SK-N-SH treated with all-trans-retinoic acid at 6 μM for 48 hours (cell line): Measurements from ENCODE around the gene TBC1D4.

Experiments
- ATAC-seq: fragments of 200-7000 bp; cut with Tn5 transposase; 3 replicates; pipeline ENCODE4 v1.9.1; 2020; ENCODE audit warnings: mild to moderate bottlenecking, moderate library complexity
- ARNTL ChIP-seq: fragments of 450-650 bp; formaldehyde crosslinking; IDR thresholded peaks from 2 replicates; pipeline ENCODE4 v1.5.0; 2020; ENCODE audit warnings: low read depth, mild to moderate bottlenecking, moderate library complexity, borderline replicate concordance
- BACH2 ChIP-seq: fragments of 250-450 bp; sonication (Bioruptor Pico); IDR thresholded peaks from 2 replicates; pipeline ENCODE4 v1.9.0; 2021; ENCODE audit warnings: mild to moderate bottlenecking, borderline replicate concordance
- CREB5 ChIP-seq: fragments of 250-450 bp; sonication (Bioruptor Pico); IDR thresholded peaks from 2 replicates; pipeline ENCODE4 v1.5.1; 2020; ENCODE audit warnings: low read depth, mild to moderate bottlenecking, moderate library complexity
- CSDC2 ChIP-seq: fragments of 250-450 bp; sonication (Bioruptor Pico); IDR thresholded peaks from 2 replicates; pipeline ENCODE4 v1.5.0; 2020; ENCODE audit warnings: mild to moderate bottlenecking, moderate library complexity
- ESRRG ChIP-seq: fragments of 250-450 bp; sonication (Bioruptor Pico); IDR thresholded peaks from 2 replicates; pipeline ENCODE4 v1.6.1; 2021; ENCODE audit warnings: mild to moderate bottlenecking
- GLIS3 ChIP-seq: fragments of 250-450 bp; sonication (Bioruptor Pico); IDR thresholded peaks from 2 replicates; pipeline ENCODE4 v1.5.0; 2020; ENCODE audit warnings: mild to moderate bottlenecking, moderate library complexity
- ISL1 ChIP-seq: fragments of 250-450 bp; sonication (Bioruptor Pico); IDR thresholded peaks from 2 replicates; pipeline ENCODE4 v2.1.2; 2022; ENCODE audit warnings: mild to moderate bottlenecking, moderate library complexity
- OSR1 ChIP-seq: fragments of 250-450 bp; sonication (Bioruptor Pico); IDR thresholded peaks from 2 replicates; pipeline ENCODE4 v1.8.0; 2022; ENCODE audit warnings: moderate library complexity, mild to moderate bottlenecking, inconsistent platforms
- PATZ1 ChIP-seq: fragments of 250-450 bp; sonication (Bioruptor Pico); IDR thresholded peaks from 2 replicates; pipeline ENCODE4 v1.8.0; 2020; ENCODE audit warnings: mild to moderate bottlenecking, moderate library complexity, borderline replicate concordance
- POU6F1 ChIP-seq: fragments of 250-450 bp; sonication (Bioruptor Pico); IDR thresholded peaks from 2 replicates; pipeline ENCODE4 v1.8.0; 2021; ENCODE audit warnings: low read depth, mild to moderate bottlenecking, moderate library complexity, borderline replicate concordance
- PPARA ChIP-seq: fragments of 250-450 bp; sonication (Bioruptor Pico); IDR thresholded peaks from 2 replicates; pipeline ENCODE4 v1.5.0; 2020; ENCODE audit warnings: mild to moderate bottlenecking, borderline replicate concordance
- RARB ChIP-seq: fragments of 250-450 bp; sonication (Bioruptor Pico); IDR thresholded peaks from 2 replicates; pipeline ENCODE4 v1.8.0; 2021; ENCODE audit warnings: mild to moderate bottlenecking, moderate library complexity
- SNAI2 ChIP-seq: fragments of 250-450 bp; sonication (Bioruptor Pico); IDR thresholded peaks from 2 replicates; pipeline ENCODE4 v1.5.0; 2020; ENCODE audit warnings: mild to moderate bottlenecking, moderate library complexity
- TCF4 ChIP-seq: fragments of 250-450 bp; sonication (Bioruptor Pico); IDR thresholded peaks from 2 replicates; pipeline ENCODE4 v1.8.0; 2021; ENCODE audit warnings: mild to moderate bottlenecking, moderate library complexity, borderline replicate concordance
- TSHZ2 ChIP-seq: fragments of 250-450 bp; sonication (Bioruptor Pico); IDR thresholded peaks from 2 replicates; pipeline ENCODE4 v1.5.0; 2020; ENCODE audit warnings: mild to moderate bottlenecking, moderate library complexity
- ZC3H10 ChIP-seq: fragments of 250-450 bp; sonication (Bioruptor Pico); IDR thresholded peaks from 2 replicates; pipeline ENCODE4 v1.5.1; 2021; ENCODE audit warnings: mild to moderate bottlenecking, moderate library complexity
- ZFP3 ChIP-seq: fragments of 250-450 bp; sonication (Bioruptor Pico); IDR thresholded peaks from 2 replicates; pipeline ENCODE4 v1.5.0; 2020; ENCODE audit warnings: mild to moderate bottlenecking, moderate library complexity
- ZNF565 ChIP-seq: fragments of 450-650 bp; formaldehyde crosslinking; conservative IDR thresholded peaks from 2 replicates; pipeline ENCODE4 v1.5.0; 2020; ENCODE audit warnings: low read depth, mild to moderate bottlenecking, moderate library complexity
- ZNF8 ChIP-seq: fragments of 450-650 bp; formaldehyde crosslinking; IDR thresholded peaks from 2 replicates; pipeline ENCODE4 v1.5.0; 2020; ENCODE audit warnings: mild to moderate bottlenecking, moderate library complexity

The TBC1D4 gene

GRCh38 chr13:75432811-75433244 lies 49.1 kb downstream of the TBC1D4 start (continued):
- TF ChIP-seq POU6F1 (CRISPR knock-in tag) = no peak
- TF ChIP-seq SNAI2 (CRISPR knock-in tag) = no peak
- no peak for TF ChIP-seq GLIS3
- no peak for TF ChIP-seq PPARA

GRCh38 chr13:75432045-75432444 lies 49.9 kb downstream of the TBC1D4 start:
- TF ChIP-seq TSHZ2 (CRISPR knock-in tag) (no peak), ZC3H10 (CRISPR knock-in tag) (no peak), GLIS3 (no peak), CSDC2 (CRISPR knock-in tag) (no peak), PPARA (no peak), ZFP3 (CRISPR knock-in tag) (no peak)
- TF ChIP-seq, all 23 proteins: peak for 0

GRCh38 chr13:75430436-75431209 lies 51.3 kb downstream of the TBC1D4 start:
- TF ChIP-seq CREB5 (CRISPR knock-in tag) (no peak), OSR1 (CRISPR knock-in tag) (no peak), ZNF565 (CRISPR knock-in tag) (no peak), TCF4 (CRISPR knock-in tag) (no peak), ZFP3 (CRISPR knock-in tag) (no peak), PATZ1 (CRISPR knock-in tag) (no peak), RARB (CRISPR knock-in tag) (no peak), ARNTL (CRISPR knock-in tag) (no peak), ZC3H10 (CRISPR knock-in tag) (no peak), PPARA (no peak)
- ATAC-seq = no peak

More at GRCh38 chr13:75432045-75432444, 49.9 kb downstream of the TBC1D4 start:
- peak; percentile 26; the same call in 2 of the 3 replicates for ATAC-seq

GRCh38 chr13:75426421-75426820 lies 55.5 kb downstream of the TBC1D4 start:
- no peak for ATAC-seq
- no peak for TF ChIP-seq BACH2
- no peak for TF ChIP-seq RARB (CRISPR knock-in tag)
- TF ChIP-seq ISL1 (CRISPR knock-in tag) = no peak
- no peak for TF ChIP-seq TSHZ2 (CRISPR knock-in tag)
- TF ChIP-seq CREB5 (CRISPR knock-in tag) = no peak
- no peak for TF ChIP-seq POU6F1 (CRISPR knock-in tag)
- TF ChIP-seq ZFP3 (CRISPR knock-in tag) = no peak
- TF ChIP-seq GLIS3 = no peak
- no peak for TF ChIP-seq TCF4 (CRISPR knock-in tag)
- TF ChIP-seq ESRRG = no peak
- TF ChIP-seq ZNF8 (CRISPR knock-in tag) = no peak
- TF ChIP-seq ZC3H10 (CRISPR knock-in tag) = no peak
- no peak for TF ChIP-seq SNAI2 (CRISPR knock-in tag)
- no peak for TF ChIP-seq ARNTL (CRISPR knock-in tag)
